ENCODE results near the gene SCLT1.

DNA sequence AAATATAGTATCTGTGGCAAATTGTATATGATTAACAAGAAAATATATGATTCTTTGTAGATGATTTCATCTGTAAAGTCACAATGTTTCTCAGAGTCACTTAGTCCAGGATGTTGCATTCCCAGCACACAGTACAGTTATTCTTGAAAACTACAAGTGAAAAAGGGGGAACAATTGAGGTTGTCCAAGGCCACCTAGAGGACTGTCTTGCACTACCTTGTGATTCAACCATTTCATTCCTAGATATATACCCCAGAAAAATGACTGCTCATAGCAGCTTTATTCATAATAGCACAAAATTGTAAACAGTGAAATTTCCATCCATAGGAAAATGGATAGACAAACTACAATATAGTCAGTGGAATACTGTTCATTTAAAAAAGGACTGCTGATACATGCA, 18.6 kb upstream of the SCLT1 start:
- no peak for TF ChIP-seq EZH2phosphoT487 (IDR thresholded peaks at IDR 0.05; ENCODE audit: low read length)
- TF ChIP-seq, protein P1, sequence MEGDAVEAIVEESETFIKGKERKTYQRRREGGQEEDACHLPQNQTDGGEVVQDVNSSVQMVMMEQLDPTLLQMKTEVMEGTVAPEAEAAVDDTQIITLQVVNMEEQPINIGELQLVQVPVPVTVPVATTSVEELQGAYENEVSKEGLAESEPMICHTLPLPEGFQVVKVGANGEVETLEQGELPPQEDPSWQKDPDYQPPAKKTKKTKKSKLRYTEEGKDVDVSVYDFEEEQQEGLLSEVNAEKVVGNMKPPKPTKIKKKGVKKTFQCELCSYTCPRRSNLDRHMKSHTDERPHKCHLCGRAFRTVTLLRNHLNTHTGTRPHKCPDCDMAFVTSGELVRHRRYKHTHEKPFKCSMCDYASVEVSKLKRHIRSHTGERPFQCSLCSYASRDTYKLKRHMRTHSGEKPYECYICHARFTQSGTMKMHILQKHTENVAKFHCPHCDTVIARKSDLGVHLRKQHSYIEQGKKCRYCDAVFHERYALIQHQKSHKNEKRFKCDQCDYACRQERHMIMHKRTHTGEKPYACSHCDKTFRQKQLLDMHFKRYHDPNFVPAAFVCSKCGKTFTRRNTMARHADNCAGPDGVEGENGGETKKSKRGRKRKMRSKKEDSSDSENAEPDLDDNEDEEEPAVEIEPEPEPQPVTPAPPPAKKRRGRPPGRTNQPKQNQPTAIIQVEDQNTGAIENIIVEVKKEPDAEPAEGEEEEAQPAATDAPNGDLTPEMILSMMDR (IDR thresholded peaks at IDR 0.05; ENCODE audit: low read length) = no peak
- no peak for TF ChIP-seq EZH2 (optimal IDR thresholded peaks at IDR 0.05; ENCODE audit: low read depth, low read length)
